Stomach smooth muscle (tissue), 2 donors: ENCODE measurements around the gene DNAL1.

Experiments
- H3K27ac ChIP-seq: one replicate; pipeline ENCODE4 v1.7.0; 2013; ENCODE audit warnings: mild to moderate bottlenecking, low read length, inconsistent platforms
- H3K27me3 ChIP-seq, 2 donors: one replicate each; pipeline ENCODE4 v1.7.0; 2013; ENCODE audit warnings: low read length in 2 of 2; ENCODE audit not compliant: insufficient read depth in 2 of 2, control insufficient read depth in 1 of 2
- H3K36me3 ChIP-seq, 2 donors: one replicate each; pipeline ENCODE4 v1.7.0; 2013; ENCODE audit warnings: low read length in 2 of 2; ENCODE audit not compliant: control insufficient read depth in 2 of 2, insufficient read depth in 2 of 2
- H3K4me1 ChIP-seq: one replicate; pipeline ENCODE4 v1.7.0; 2013; ENCODE audit warnings: low read length; ENCODE audit not compliant: control insufficient read depth, insufficient read depth
- H3K4me3 ChIP-seq, 2 donors: one replicate each; pipeline ENCODE4 v1.7.0; 2013; ENCODE audit warnings: low read length in 2 of 2
- H3K9ac ChIP-seq, 2 donors: one replicate each; pipeline ENCODE4 v1.7.0; 2013; ENCODE audit warnings: low read length in 2 of 2, mild to moderate bottlenecking in 1 of 2
- H3K9me3 ChIP-seq, 2 donors: one replicate each; pipeline ENCODE4 v1.7.0; 2013; ENCODE audit warnings: low read length in 2 of 2; ENCODE audit not compliant: control insufficient read depth in 2 of 2
- donor health status: healthy.
- donor health status: Pancreatic carcinoma.

DNAL1 gene

DNA sequence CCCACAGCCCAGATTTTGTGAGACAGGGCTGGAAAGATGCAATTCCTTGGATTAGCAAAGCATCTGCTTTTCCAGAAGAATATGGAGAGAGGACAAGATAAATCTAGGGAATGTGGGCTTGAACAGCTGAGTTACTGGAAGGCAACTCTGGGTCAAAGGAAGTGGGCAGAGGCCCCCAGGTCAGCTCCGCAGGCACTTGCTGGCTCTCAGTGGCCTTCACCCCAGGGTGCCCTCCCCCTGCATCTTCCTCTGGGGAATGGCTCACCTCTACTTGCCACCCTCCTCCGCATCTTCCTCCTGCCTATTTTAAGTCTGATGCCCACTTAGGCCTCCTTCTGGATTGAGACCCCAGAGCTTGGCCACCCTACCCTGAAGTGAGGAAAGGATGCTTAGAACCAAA is 79.9 kb downstream of the DNAL1 start:
- Histone ChIP-seq H3K4me3 (no peak overlapping the region), H3K27me3 (no peaks in the 10 kb centered on the region), H3K27ac (peak overlapping the region; percentile 97), H3K9me3 (no peaks in the 10 kb centered on the region), H3K4me1 (peaks cover 67% of the 10 kb centered on the region), H3K9ac (peak overlapping the region; percentile 60 to 61), H3K36me3 (peaks cover 57 to 75% of the 10 kb centered on the region in 2 donors)

DNA sequence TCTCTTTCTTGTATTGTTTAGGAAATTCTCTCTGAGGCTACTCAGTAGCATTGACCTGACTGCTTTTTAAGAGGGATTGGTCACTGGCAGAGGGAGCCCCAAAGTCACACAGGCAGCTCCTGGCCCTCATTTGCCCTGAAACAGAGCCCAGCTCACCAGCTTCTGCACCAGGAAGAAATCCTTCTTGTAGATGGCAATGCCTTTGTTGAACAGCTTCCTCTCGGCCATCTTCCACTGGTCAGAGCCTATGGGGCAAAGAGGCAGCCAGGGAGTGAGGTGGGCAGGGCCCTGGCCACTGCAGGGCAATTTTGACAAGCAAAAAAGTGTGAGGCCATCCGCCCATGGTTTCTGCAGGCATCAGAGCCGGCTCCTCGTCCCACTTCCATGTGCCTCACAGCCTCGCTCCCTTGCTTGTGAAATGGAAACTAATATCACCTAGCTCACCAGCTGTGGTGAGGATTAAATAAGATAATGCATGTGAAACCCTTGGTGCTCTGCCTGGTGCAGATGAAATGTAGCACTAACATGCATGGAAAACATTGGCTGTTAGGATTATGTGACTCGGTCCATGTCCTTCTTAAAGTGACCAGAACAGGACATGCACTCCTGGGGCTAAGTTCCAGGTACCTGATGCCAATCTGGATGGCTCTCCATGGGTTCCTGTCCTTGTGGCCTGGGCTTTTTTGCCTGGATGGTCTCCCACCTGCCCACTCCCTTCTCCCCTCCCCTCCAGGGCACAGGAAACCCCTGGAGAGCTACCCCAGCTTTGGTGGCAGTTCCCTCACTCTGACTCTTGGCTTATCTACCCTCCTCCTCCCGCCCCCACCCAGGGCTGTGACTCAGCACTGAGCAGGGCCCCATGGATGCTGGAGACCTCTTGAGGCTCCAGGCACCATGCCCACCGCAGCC is 80.6 kb downstream of the DNAL1 start:
- Histone ChIP-seq H3K27me3 (no peaks in the 10 kb centered on the region), H3K36me3 (peaks cover 56 to 74% of the 10 kb centered on the region in 2 donors), H3K4me3 (no peak overlapping the region), H3K9ac (peak overlapping the region; percentile 61 to 66), H3K4me1 (peaks cover 65% of the 10 kb centered on the region), H3K9me3 (no peaks in the 10 kb centered on the region), H3K27ac (peak overlapping the region; percentile 97)

DNA sequence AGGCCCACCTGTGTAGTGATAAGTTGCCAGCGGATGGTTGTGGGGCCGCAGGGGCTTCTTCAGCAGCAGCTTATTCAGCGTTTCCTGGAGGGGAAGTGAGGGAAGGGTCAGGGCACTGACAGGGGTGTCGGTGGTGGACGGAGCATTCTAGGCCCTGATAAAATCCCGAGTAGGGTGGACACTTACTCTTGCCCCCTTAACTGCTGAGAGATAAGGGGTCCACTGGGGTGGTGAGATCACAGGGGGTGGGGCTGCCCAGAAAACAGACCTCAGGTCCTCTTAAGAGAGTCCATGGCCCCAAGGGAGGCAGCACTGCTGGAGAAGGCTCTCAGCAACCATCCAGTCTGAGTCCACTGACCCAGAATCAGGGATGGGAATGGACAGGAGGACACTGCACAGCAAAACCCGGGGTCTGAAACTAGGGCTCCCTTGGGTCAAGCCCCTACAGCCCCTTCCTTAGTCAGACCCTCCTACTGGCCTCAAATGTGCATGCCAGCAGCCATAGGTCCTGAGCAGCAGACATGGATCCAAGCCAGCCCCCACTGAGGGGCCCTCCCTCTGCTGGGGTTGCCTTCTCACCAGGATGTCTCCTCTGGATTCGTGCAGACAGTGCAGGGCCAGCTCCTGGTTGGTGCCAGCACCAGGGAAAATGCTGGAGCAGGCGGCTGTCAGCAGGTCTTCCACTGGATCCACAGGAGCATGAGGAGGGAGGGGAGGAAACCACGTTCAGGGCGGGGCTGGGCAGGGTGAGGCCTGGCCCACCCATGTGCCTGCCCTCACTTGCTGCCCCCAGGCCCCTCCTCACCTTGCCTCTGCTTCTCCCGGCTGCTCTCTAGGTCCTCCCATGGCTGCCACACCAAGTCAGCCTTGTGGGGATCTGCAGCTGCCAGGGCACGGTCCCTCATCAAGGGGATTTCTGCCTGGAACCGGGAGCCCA is 81.5 kb downstream of the DNAL1 start:
- peaks cover 74% of the 10 kb centered on the region for H3K4me1 ChIP-seq
- H3K4me3 ChIP-seq: no peak overlapping the region
- peak overlapping the region; percentile 97 for H3K27ac ChIP-seq
- H3K9ac ChIP-seq: peak overlapping the region; percentile 34 to 66
- H3K27me3 ChIP-seq: no peaks in the 10 kb centered on the region
- no peaks in the 10 kb centered on the region for H3K9me3 ChIP-seq
- H3K36me3 ChIP-seq: peaks cover 47 to 67% of the 10 kb centered on the region in 2 donors

DNA sequence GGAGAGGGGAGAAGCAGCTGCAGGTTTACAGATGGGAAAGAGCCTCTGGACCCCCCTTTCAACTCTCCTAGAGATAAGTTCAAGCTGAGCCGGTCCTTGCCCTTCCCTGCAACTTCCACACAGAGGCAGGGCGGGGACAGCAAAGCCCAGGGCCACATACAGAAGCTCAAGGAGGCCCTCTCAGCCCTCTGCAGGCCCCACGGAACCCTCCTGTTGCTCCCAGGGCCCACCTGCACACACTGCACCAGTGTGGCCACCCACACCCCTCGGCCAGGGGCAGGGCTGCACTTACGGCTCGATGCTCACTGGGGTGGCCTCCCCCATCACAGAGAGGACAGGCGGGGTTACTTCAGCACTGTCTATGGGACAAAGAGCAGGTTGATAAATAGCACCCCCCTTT is 82.4 kb downstream of the DNAL1 start:
- Histone ChIP-seq H3K9ac (no peak overlapping the region), H3K36me3 (peaks cover 45 to 59% of the 10 kb centered on the region in 2 donors), H3K9me3 (no peaks in the 10 kb centered on the region), H3K4me3 (no peak overlapping the region), H3K4me1 (peaks cover 81% of the 10 kb centered on the region), H3K27ac (peak overlapping the region; percentile 97), H3K27me3 (no peaks in the 10 kb centered on the region)

DNA sequence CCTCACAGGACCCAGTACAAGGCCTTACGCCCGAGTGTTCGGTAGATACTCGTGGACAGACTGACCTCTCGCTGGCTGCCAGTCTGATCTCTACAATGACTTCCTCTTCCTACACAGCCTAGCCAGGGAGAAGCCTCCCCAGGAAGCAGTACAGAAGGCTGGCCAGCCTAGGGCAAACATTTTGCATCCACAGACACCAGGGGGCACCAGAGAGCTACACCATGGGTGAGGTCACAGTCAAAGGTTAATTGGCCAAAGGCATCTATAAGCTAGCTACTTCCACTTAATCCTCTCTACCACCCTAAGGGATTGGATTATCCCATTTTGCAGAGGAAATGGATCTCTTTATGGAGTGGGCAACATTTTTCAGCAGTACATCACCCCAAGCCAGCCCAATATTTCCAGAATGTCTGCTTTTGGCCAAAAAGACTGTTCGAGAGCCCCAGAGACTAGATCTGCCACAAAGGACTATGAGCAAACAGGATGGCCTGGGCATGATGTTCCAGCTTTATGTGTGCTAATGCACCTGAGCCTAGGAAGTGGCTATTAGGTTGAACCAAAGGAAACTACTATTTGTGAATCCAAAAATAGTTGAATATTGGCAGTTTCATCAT is 84.0 kb downstream of the DNAL1 start:
- Histone ChIP-seq H3K36me3 (peaks cover 39 to 45% of the 10 kb centered on the region in 2 donors), H3K9me3 (no peaks in the 10 kb centered on the region), H3K4me1 (peaks cover 68% of the 10 kb centered on the region), H3K9ac (peak overlapping the region in 1 of 2 donors; percentile 60), H3K27ac (peak overlapping the region; percentile 97), H3K27me3 (no peaks in the 10 kb centered on the region), H3K4me3 (peak overlapping the region in 1 of 2 donors; percentile 40)

DNA sequence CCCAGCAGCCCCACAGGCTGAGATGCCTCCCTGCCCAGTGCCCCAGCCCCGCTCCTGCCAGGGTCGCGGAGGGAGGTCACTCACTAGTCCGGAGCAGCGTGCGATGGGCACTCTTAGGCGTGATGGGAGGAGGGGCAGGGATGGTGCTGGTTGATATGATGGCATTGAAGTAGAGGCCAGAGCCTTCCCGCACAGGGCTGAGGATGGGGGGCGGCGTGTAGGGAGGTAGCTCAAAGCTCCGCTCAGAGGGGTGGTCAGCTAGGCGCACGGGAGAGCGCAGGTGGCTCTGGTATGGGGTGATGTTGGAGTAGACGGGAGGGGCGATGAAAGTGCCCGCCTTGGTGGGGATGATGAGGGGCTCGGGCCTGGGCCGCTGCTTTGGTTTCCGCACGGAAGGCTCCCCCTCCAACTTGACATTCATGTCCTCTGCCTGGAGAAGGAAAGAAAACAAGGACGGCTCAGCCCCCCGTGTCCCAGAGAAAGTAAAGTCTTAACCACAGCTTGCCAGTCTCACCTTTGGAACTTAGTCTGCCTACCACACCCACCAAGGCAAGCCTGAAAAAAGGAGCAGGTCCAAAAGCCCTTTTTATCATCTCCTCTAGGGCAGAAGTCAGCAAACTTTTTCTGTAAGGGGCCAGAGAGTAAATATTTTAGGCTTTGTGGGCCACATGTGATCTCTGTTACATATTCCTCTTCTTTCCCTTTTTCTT is 84.9 kb downstream of the DNAL1 start:
- peak overlapping the region; percentile 97 for H3K27ac ChIP-seq

DNA sequence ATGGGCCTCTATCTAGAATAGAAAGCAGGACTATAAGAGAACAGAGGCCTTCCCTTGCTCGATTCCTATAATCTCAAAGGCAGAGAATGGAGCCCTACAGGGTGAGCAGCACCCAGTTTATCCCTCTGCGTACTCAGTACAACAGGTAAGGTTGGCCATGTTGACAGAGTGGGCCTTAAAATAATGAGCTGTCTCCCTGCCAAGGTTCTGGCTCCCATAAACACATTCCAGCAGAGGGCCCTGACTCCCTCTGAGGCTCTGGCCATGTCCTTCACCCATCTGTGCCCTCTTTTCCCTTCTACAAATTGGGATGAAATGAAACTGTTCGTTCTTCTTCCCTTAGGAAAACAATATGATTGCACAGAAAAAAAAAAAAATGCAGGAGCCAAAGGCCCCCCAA is 86.3 kb downstream of the DNAL1 start:
- peaks cover 29 to 39% of the 10 kb centered on the region in 2 donors for H3K36me3 ChIP-seq
- no peaks in the 10 kb centered on the region for H3K9me3 ChIP-seq
- H3K27ac ChIP-seq: peak overlapping the region; percentile 81
- peak overlapping the region in 1 of 2 donors; percentile 21 for H3K9ac ChIP-seq
- no peak overlapping the region for H3K4me3 ChIP-seq
- H3K27me3 ChIP-seq: no peaks in the 10 kb centered on the region
- H3K4me1 ChIP-seq: peaks cover 46% of the 10 kb centered on the region

More for the DNA sequence above, 84.9 kb downstream of the DNAL1 start:
- H3K4me3 ChIP-seq: no peak overlapping the region
- no peaks in the 10 kb centered on the region for H3K9me3 ChIP-seq
- peaks cover 60% of the 10 kb centered on the region for H3K4me1 ChIP-seq
- H3K9ac ChIP-seq: no peak overlapping the region
- H3K36me3 ChIP-seq: peaks cover 39 to 46% of the 10 kb centered on the region in 2 donors
- H3K27me3 ChIP-seq: no peaks in the 10 kb centered on the region

DNA sequence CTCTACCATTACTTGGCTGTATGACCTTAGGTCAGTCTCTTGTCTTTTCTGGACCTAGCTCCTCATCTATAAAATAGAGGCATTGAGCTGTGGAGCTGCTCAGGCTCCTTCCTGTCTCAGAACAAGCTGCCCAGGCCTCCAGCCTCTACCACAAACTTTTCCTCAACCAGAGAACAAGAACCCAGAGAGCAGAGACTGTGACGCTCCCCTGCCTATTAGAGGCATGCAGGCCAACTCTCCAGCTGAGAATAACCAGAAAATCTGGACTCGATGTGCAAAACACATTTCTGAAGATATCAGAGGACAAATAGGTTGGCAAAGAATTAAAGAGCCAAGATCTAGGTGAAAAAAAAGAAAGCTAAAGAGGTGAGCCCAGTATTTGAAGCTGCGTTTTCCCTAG is 87.2 kb downstream of the DNAL1 start:
- Histone ChIP-seq H3K27me3 (no peaks in the 10 kb centered on the region), H3K36me3 (peaks cover 25 to 36% of the 10 kb centered on the region in 2 donors), H3K9me3 (no peaks in the 10 kb centered on the region), H3K4me1 (peaks cover 37% of the 10 kb centered on the region), H3K9ac (peak overlapping the region in 1 of 2 donors; percentile 31), H3K4me3 (no peak overlapping the region), H3K27ac (peak overlapping the region; percentile 81)

DNA sequence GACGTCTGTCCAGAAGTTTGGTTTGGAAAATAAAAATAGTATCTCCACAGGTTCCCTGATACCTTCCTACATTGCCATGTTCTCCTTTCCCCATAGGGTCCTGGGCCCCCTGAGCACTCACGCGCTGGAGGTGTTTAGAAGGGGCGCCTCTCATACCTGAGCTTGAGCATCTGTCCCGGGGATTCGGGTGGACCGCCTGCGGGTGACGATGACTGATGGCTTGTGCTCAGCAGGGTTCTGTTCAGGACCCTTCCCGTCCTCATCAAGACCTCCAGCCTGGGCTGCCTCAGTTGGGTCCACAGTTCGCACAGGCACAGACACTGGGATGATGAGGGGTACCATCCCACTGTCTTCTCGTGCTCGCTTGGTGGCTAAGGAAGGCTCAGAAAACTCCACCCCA is 92.1 kb downstream of the DNAL1 start:
- Histone ChIP-seq H3K27me3 (no peaks in the 10 kb centered on the region), H3K4me3 (no peak overlapping the region), H3K36me3 (peaks cover 20 to 40% of the 10 kb centered on the region in 2 donors), H3K9me3 (no peaks in the 10 kb centered on the region), H3K9ac (no peak overlapping the region), H3K4me1 (peaks cover 42% of the 10 kb centered on the region), H3K27ac (peak overlapping the region; percentile 46)
